ENCODE results near the gene ZNF786.

The ZNF786 gene

GRCh38 chr7:149023662-149024061 lies 66.9 kb downstream of the ZNF786 start:
- no peak for TF ChIP-seq CTCF (IDR thresholded peaks at IDR 0.05; ENCODE audit: insufficient read depth, low read length, poor library complexity, severe bottlenecking)
- peak overlapping the region; percentile 8 for H3K4me3 ChIP-seq (replicated peaks; ENCODE audit: low read depth, low read length)
- no peaks in the 10 kb centered on the region for H3K27me3 ChIP-seq (replicated peaks; ENCODE audit: control insufficient read depth, insufficient read depth, low read length)
- H3K36me3 ChIP-seq (ENCODE audit: control insufficient read depth, insufficient read depth, low read length), result peaks cover 21% of the 10 kb centered on the region
- no peak for DNase-seq (ENCODE audit: extremely low read depth, insufficient read length)

- no peak for DNase-seq (ENCODE audit: extremely low read depth, insufficient read length)
- Histone ChIP-seq H3K4me3 (replicated peaks; ENCODE audit: low read depth, low read length) (no peak overlapping the region; the same call in 1 of the 2 replicates), H3K36me3 (ENCODE audit: control insufficient read depth, insufficient read depth, low read length) (peaks cover 21% of the 10 kb centered on the region), H3K27me3 (replicated peaks; ENCODE audit: control insufficient read depth, insufficient read depth, low read length) (no peaks in the 10 kb centered on the region)
- no peak for TF ChIP-seq CTCF (IDR thresholded peaks at IDR 0.05; ENCODE audit: insufficient read depth, low read length, poor library complexity, severe bottlenecking)
These were observed 67.7 kb downstream of the ZNF786 start for GRCh38 chr7:149022756-149023360.

- no peak overlapping the region for H3K4me3 ChIP-seq (replicated peaks; ENCODE audit: low read depth, low read length)
- peaks cover 23% of the 10 kb centered on the region for H3K36me3 ChIP-seq (ENCODE audit: control insufficient read depth, insufficient read depth, low read length)
- H3K27me3 ChIP-seq (replicated peaks; ENCODE audit: control insufficient read depth, insufficient read depth, low read length), result no peaks in the 10 kb centered on the region
- DNase-seq (ENCODE audit: extremely low read depth, insufficient read length), result no peak
- no peak for TF ChIP-seq CTCF (IDR thresholded peaks at IDR 0.05; ENCODE audit: insufficient read depth, low read length, poor library complexity, severe bottlenecking)
These were observed 68.8 kb downstream of the ZNF786 start for GRCh38 chr7:149021725-149022062.

GRCh38 chr7:149020483-149020882 lies 70.0 kb downstream of the ZNF786 start:
- TF ChIP-seq CTCF (IDR thresholded peaks at IDR 0.05; ENCODE audit: insufficient read depth, low read length, poor library complexity, severe bottlenecking), result no peak
- H3K4me3 ChIP-seq (replicated peaks; ENCODE audit: low read depth, low read length), result no peak overlapping the region
- no peaks in the 10 kb centered on the region for H3K27me3 ChIP-seq (replicated peaks; ENCODE audit: control insufficient read depth, insufficient read depth, low read length)
- peaks cover 29% of the 10 kb centered on the region for H3K36me3 ChIP-seq (ENCODE audit: control insufficient read depth, insufficient read depth, low read length)
- no peak for DNase-seq (ENCODE audit: extremely low read depth, insufficient read length)
